HepG2 (cell line): Measurements from ENCODE around the gene CNOT2. TPM values are rescaled to one million over a fixed set of nuclear protein-coding genes. Genes with fewer than 3 reads are reported as not detected.
A peak's percentile ranks its signal among the peaks of the same experiment; 100 is the strongest.

Experiments
- ATAC-seq: fragments of 200-7000 bp; cut with Tn5 transposase; 3 replicates; pipeline ENCODE4 v1.9.1; 2020; ENCODE audit warnings: mild to moderate bottlenecking, moderate library complexity
- BruUV-seq: library from RNA; stranded (reverse); fragments of 400-500 nt; replicated peaks from 2 replicates; lab custom pipeline; 2021; lab: Mats Ljungman, UMichigan
- CTCF ChIA-PET: fragments of 300-600 bp; formaldehyde crosslinking; extraction: SDS; loops from one replicate; lab custom pipeline; 2021; ENCODE audit warnings: low total read pairs, inconsistent platforms, low intra/inter-chr PET ratio; lab: Yijun Ruan, JAX
- POLR2A ChIA-PET: fragments of 350-600 bp; sonication (Branson Sonifier 250); formaldehyde crosslinking; loops from one replicate; lab custom pipeline; 2020; ENCODE audit warnings: antibody characterized with exemption, inconsistent platforms; lab: Yijun Ruan, JAX
- DNase-seq: peaks from one replicate; pipeline ENCODE4 v3.0.0-alpha.2; 2015; ENCODE audit warnings: low spot score
- FAIRE-seq: peaks from 3 replicates; lab custom pipeline; 2011; peaks lifted over from hg19 to GRCh38; lab: Jason Lieb, UNC
- H2AFZ ChIP-seq: one replicate; pipeline ENCODE4 v1.6.1; 2011; ENCODE audit warnings: low read length, inconsistent platforms
- H3K27ac ChIP-seq: fragments of 300-600 bp; 3 replicates; pipeline ENCODE4 v1.8.0; 2011; ENCODE audit warnings: mixed run types, mild to moderate bottlenecking, mixed read lengths, low read length, inconsistent platforms; ENCODE audit not compliant: insufficient read depth; ENCODE audit errors: extremely low read length
- H3K27me3 ChIP-seq, 2 experiments: fragments of 200-600 bp in 1 of 2; 2 replicates in 1 of 2; 3 replicates in 1 of 2; pipeline versions ENCODE4 v1.6.0 to v1.8.0; 2011; ENCODE audit warnings: low read length in 2 of 2, mild to moderate bottlenecking in 2 of 2, moderate library complexity in 2 of 2, inconsistent platforms in 1 of 2; ENCODE audit not compliant: insufficient read depth in 2 of 2, control insufficient read depth in 1 of 2
- H3K36me3 ChIP-seq, 2 experiments: fragments of 200-600 bp in 1 of 2; replicated peaks in 1 of 2; 2 replicates in 1 of 2; 3 replicates in 1 of 2; pipeline versions ENCODE4 v1.5.1 to v1.8.0; 2011; ENCODE audit warnings: low read length in 2 of 2, inconsistent platforms in 1 of 2; ENCODE audit not compliant: insufficient read depth in 2 of 2, control insufficient read depth in 1 of 2
- H3K4me1 ChIP-seq: 2 replicates; pipeline ENCODE4 v1.5.1; 2012; ENCODE audit warnings: low read length, inconsistent platforms; ENCODE audit not compliant: insufficient read depth
- H3K4me2 ChIP-seq: 2 replicates; pipeline ENCODE4 v1.6.0; 2011; ENCODE audit warnings: low read depth, low read length, inconsistent platforms
- H3K4me3 ChIP-seq, 3 experiments: fragments of 200-600 bp in 1 of 3; sonication (generic), shearing (Covaris generic) in 1 of 3; replicated peaks in 1 of 3; 2 replicates each; pipeline ENCODE4 v1.5.1; 2011 to 2016; ENCODE audit warnings: low read length in 3 of 3, inconsistent platforms in 2 of 3, low read depth in 2 of 3, mild to moderate bottlenecking in 2 of 3, control low read depth in 1 of 3, mixed read lengths in 1 of 3; ENCODE audit not compliant: insufficient read depth in 1 of 3
- H3K79me2 ChIP-seq: one replicate; pipeline ENCODE4 v1.6.1; 2011; ENCODE audit warnings: low read length, inconsistent platforms; ENCODE audit not compliant: insufficient read depth
- H3K9ac ChIP-seq: 2 replicates; pipeline ENCODE4 v1.6.0; 2011; ENCODE audit warnings: mild to moderate bottlenecking, low read depth, low read length, inconsistent platforms; ENCODE audit not compliant: insufficient read depth
- H3K9me3 ChIP-seq: 2 replicates; pipeline ENCODE4 v1.5.1; 2012; ENCODE audit warnings: mild to moderate bottlenecking, low read length
- H4K20me1 ChIP-seq: 2 replicates; pipeline ENCODE4 v1.6.0; 2011; ENCODE audit warnings: inconsistent platforms, mild to moderate bottlenecking, low read length, moderate library complexity; ENCODE audit not compliant: insufficient read depth
- MEIS1 ChIP-seq: sonication (generic); formaldehyde crosslinking; IDR thresholded peaks from 2 replicates; pipeline ENCODE4 v1.9.0; 2021; ENCODE audit warnings: mild to moderate bottlenecking, missing genetic modification reagents, moderate library complexity, borderline replicate concordance
- RBM22 ChIP-seq: fragments of 200-400 bp; formaldehyde crosslinking; optimal IDR thresholded peaks from 2 replicates; pipeline ENCODE3; 2017; ENCODE audit warnings: mild to moderate bottlenecking, low read length, moderate library complexity
- TCF7L2 ChIP-seq: IDR thresholded peaks from 2 replicates; pipeline ENCODE4 v1.6.1; 2011; ENCODE audit warnings: mild to moderate bottlenecking, low read depth, low read length, moderate library complexity
- ZNF160 ChIP-seq: sonication (generic); formaldehyde crosslinking; IDR thresholded peaks from 2 replicates; pipeline ENCODE4 v1.8.0; 2022; ENCODE audit warnings: mild to moderate bottlenecking, inconsistent platforms, missing genetic modification reagents
- WGBS: methylation state at CpG from one replicate; pipeline ENCODE4 v1.1.6; 2017; ENCODE audit warnings: low lambda C conversion rate; 5-methylcytosine and 5-hydroxymethylcytosine counted together
- in situ Hi-C: cut with HindIII; loops from 2 replicates; pipeline ENCODE4 v1.10.0; 2017; ENCODE audit warnings: low pct_unique_long_range_greater_than_20kb; ENCODE audit not compliant: extremely low pct_ligation_motif_present
- intact Hi-C: fragments of 100-400 bp; cut with micrococcal nuclease; formaldehyde crosslinking; loops from one replicate; pipeline ENCODE4 v1.10.0; 2022; ENCODE audit not compliant: unreplicated experiment
- polyA plus RNA-seq, 8 experiments: library from polyadenylated mRNA; depleted of rRNA in 3 of 8; stranded (reverse) in 7 of 8; unstranded in 1 of 8; fragments of >200 nt; fragmentation: Illumina TruSeq in 4 of 8; extraction: Trizol in 4 of 8; gene quantifications; 2 replicates each; pipeline versions ENCODE4 v1.2.1 to v1.2.3, GENCODE V29; 2011 to 2016; ENCODE audit warnings: low read depth in 4 of 8, missing spikeins in 1 of 8, mixed read lengths in 1 of 8; ENCODE audit not compliant: insufficient read depth in 1 of 8
- total RNA-seq, 5 experiments: library from RNA; depleted of rRNA; stranded (reverse); fragments of >200 nt; fragmentation: Illumina TruSeq; extraction: Trizol; gene quantifications; 2 replicates each; pipeline ENCODE4 v1.2.3, GENCODE V29; 2016; ENCODE audit warnings: low read depth in 1 of 5
- TF ChIP-seq, protein P1 (sequence below): sonication (generic); formaldehyde crosslinking; IDR thresholded peaks from 2 replicates; pipeline ENCODE4 v1.4.0; 2020; ENCODE audit warnings: low read depth, mild to moderate bottlenecking, missing genetic modification reagents

The CNOT2 gene
- total and polyA plus RNA-seq, 2 of the 13 experiments (the other 11 are each of a cell fraction or from before 2014, with no cell fraction given): 54.5 to 76.6 TPM

DNA sequence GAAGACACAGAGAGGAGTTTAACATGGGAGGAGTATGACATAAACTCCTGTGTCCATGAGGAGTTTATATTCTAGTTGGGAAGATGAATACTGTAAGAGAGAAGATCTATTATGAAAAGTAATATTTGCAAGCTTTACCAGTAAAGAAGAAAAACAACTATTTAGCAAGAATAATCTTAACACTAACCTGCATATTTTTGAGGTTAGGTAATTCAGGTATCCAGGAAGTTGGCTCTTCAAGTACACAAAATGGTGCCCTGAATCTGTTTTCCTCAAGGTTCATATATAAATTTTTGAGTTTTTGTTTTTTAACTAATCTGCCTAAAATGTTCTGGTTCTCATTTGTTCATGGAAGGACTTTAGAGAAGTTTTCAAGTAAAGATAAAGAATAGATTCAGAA, 89.0 kb downstream of the CNOT2 start:
- in situ Hi-C loops: no loop called here
- no peak for TF ChIP-seq ZNF160
- no peak for TF ChIP-seq TCF7L2
- no peak for TF ChIP-seq MEIS1
- TF ChIP-seq, all 625 proteins: peak for 0
- Histone ChIP-seq H2AFZ (no peak overlapping the region), H3K36me3 (peaks cover 0 to 22% of the 10 kb centered on the region in 2 experiments; a peak in 3 of 5 replicates), H3K4me3 (no peak overlapping the region), H3K9me3 (no peaks in the 10 kb centered on the region), H3K9ac (no peak overlapping the region), H4K20me1 (no peaks in the 10 kb centered on the region), H3K79me2 (no peaks in the 10 kb centered on the region), H3K27me3 (no peaks in the 10 kb centered on the region; a peak in 1 of 5 replicates), H3K27ac (no peak overlapping the region), H3K4me1 (no peaks in the 10 kb centered on the region), H3K4me2 (no peak overlapping the region)
- ChIA-PET POLR2A (no interaction called here), CTCF (no interaction called here)
- no peak for ATAC-seq
- intact Hi-C loops: loop anchor here (10.0 kb wide), 1 partner anchor 87 kb away; the partner anchor contains the start of gene CNOT2
- no peak for DNase-seq
- FAIRE-seq: no peak
- no TSS peak for BruUV-seq

DNA sequence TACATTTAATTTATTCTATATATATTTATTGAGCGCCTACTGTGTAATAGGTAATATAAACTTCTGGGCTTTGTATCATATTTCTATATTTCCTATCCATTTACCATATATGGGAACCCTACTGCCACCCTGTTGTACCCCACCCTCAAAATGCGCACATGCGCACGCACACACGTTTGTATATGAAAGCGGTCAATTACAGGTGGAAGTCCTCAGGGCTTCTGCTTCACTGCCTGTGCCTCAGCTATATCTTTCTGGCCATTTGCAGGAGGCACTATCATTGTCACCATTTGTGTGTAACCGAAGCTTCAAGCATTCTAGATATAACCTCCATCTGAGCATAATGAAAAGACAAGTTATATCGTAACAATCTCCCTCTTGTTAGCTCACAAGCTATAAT, 91.5 kb downstream of the CNOT2 start:
- CTCF ChIA-PET: no interaction called here
- Histone ChIP-seq H3K4me1 (no peaks in the 10 kb centered on the region), H3K4me3 (no peak overlapping the region), H3K79me2 (no peaks in the 10 kb centered on the region), H3K36me3 (peaks cover 4 to 32% of the 10 kb centered on the region in 2 experiments; a peak in 3 of 5 replicates), H3K27me3 (no peaks in the 10 kb centered on the region; a peak in 1 of 5 replicates), H3K9ac (no peak overlapping the region), H3K4me2 (no peak overlapping the region), H3K9me3 (no peaks in the 10 kb centered on the region), H3K27ac (no peak overlapping the region), H4K20me1 (no peaks in the 10 kb centered on the region), H2AFZ (no peak overlapping the region)
- FAIRE-seq (no peak), DNase-seq (no peak), ATAC-seq (no peak)
- 98% methylated on average over 8 of the region's 8 CpGs for WGBS
- intact Hi-C loops (loop anchor here (10.0 kb wide), 1 partner anchor 90 kb away; the partner anchor contains the start of gene CNOT2), in situ Hi-C loops (no loop called here)
- TF ChIP-seq, protein P1, sequence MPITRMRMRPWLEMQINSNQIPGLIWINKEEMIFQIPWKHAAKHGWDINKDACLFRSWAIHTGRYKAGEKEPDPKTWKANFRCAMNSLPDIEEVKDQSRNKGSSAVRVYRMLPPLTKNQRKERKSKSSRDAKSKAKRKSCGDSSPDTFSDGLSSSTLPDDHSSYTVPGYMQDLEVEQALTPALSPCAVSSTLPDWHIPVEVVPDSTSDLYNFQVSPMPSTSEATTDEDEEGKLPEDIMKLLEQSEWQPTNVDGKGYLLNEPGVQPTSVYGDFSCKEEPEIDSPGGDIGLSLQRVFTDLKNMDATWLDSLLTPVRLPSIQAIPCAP (CRISPR knock-in tag): no peak
- TF ChIP-seq RBM22: peak; percentile 65
- POLR2A ChIA-PET: no interaction called here
- no TSS peak for BruUV-seq
